Measurements from ENCODE around the gene OR2A42. TPM values are rescaled to one million over a fixed set of nuclear protein-coding genes. Genes with fewer than 3 reads are reported as not detected.
"Not testable (repeated sequence)": the region's sequence is repeated elsewhere in the genome, so short reads cannot be mapped to it uniquely, and the experiment has no call there.

OR2A42 gene
- total RNA-seq, 1 experiment from 2014 or later: not detected

DNA sequence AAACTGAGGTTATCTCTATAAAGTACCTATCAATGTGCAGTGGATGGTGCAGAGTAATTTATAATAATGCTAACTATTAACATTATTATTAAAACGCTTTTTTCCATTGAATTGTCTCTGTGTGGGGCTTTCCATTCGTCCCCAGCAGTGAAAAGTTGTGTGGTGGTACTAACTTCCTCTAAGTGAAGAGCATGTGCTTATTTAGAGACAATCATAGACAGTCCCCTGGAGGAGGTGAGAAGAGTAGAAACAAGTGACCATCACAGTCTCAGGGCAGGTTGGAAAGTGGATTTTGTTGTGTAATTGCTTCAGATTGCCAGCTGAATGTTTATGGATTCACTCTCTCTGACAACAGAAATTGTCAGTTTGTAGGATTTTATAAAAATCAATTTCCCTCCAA is 8.4 kb downstream of the OR2A42 start:
- H3K9me3 Mint-ChIP-seq (ENCODE audit: low read depth, unreplicated experiment); CTCF ChIA-PET; H3K27ac Mint-ChIP-seq (ENCODE audit: unreplicated experiment); H3K27me3 Mint-ChIP-seq (ENCODE audit: unreplicated experiment); H3K4me1 Mint-ChIP-seq (ENCODE audit: low read depth, unreplicated experiment); H3K36me3 Mint-ChIP-seq (ENCODE audit: insufficient read depth, unreplicated experiment); intact Hi-C loops (cut with micrococcal nuclease; ENCODE audit: unreplicated experiment); DNase-seq; H3K4me3 Mint-ChIP-seq (ENCODE audit: low read depth, unreplicated experiment); BruUV-seq (replicated peaks): not testable (repeated sequence)

DNA sequence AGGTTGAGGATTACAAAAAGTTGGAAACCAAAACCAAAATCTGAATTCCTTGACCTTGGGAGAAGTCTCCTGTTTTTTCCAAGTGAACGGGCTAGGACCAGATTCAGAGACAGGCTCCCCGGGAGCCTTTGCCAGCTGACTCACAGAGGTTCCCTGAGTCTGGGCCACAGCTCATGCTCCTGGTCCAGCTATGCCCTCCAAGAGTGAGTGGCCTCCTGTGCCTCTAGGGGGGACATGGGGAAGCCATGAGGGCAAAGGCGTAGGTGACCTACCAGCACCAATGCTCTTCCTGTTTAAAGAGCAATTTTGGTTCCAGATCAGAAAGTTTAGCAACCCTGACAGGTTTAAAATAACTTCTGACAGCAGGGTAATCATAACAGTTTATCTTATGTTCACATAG is 10.6 kb downstream of the OR2A42 start:
- H3K27me3 Mint-ChIP-seq (ENCODE audit: unreplicated experiment); H3K4me3 Mint-ChIP-seq (ENCODE audit: low read depth, unreplicated experiment); CTCF ChIA-PET; intact Hi-C loops (cut with micrococcal nuclease; ENCODE audit: unreplicated experiment); H3K9me3 Mint-ChIP-seq (ENCODE audit: low read depth, unreplicated experiment); BruUV-seq (replicated peaks); H3K4me1 Mint-ChIP-seq (ENCODE audit: low read depth, unreplicated experiment); H3K27ac Mint-ChIP-seq (ENCODE audit: unreplicated experiment); H3K36me3 Mint-ChIP-seq (ENCODE audit: insufficient read depth, unreplicated experiment); DNase-seq: not testable (repeated sequence)

DNA sequence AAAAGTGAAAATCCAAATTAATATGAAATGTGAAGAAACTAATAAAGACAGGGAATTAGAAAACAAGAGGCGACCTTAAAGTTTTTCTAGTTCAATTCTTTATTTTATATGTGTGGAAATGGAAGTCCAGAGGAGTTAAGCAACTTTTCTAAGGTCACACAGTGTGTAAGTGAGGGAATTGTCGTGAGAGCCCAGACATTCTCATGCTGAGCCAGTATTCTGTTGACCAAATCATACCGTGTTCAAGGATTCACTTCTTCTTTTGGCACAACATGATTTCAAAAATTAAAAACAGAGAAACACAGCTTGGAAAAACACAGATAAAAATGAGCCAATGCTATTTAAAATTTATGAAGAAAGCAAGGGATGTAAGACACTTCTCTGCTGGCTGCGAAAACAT is 12.5 kb downstream of the OR2A42 start:
- CTCF ChIA-PET; H3K4me3 Mint-ChIP-seq (ENCODE audit: low read depth, unreplicated experiment); H3K27me3 Mint-ChIP-seq (ENCODE audit: unreplicated experiment); DNase-seq; H3K27ac Mint-ChIP-seq (ENCODE audit: unreplicated experiment); intact Hi-C loops (cut with micrococcal nuclease; ENCODE audit: unreplicated experiment); H3K4me1 Mint-ChIP-seq (ENCODE audit: low read depth, unreplicated experiment); BruUV-seq (replicated peaks); H3K36me3 Mint-ChIP-seq (ENCODE audit: insufficient read depth, unreplicated experiment); H3K9me3 Mint-ChIP-seq (ENCODE audit: low read depth, unreplicated experiment): not testable (repeated sequence)

DNA sequence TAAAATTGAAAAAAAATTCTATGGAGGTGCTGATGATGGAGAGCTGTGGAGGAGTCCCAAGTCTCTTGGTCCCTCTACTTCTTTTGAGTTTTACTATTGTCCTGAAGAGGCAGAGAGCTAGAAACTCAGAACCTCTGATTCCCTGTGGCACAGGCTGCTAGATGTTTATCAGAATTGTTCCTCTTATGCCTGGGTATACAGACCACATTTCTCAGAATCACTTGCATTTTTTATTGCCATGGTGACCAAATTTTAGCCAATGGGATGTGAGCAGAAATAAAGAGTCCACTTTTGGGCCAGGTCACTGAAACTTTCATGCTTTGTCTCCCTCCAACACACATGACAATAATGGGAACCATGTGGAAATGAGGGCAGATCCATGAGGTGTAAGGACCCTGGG is 15.7 kb downstream of the OR2A42 start:
- H3K9me3 Mint-ChIP-seq (ENCODE audit: low read depth, unreplicated experiment); BruUV-seq (replicated peaks); intact Hi-C loops (cut with micrococcal nuclease; ENCODE audit: unreplicated experiment); H3K27me3 Mint-ChIP-seq (ENCODE audit: unreplicated experiment); H3K36me3 Mint-ChIP-seq (ENCODE audit: insufficient read depth, unreplicated experiment); H3K4me1 Mint-ChIP-seq (ENCODE audit: low read depth, unreplicated experiment); H3K4me3 Mint-ChIP-seq (ENCODE audit: low read depth, unreplicated experiment); CTCF ChIA-PET; DNase-seq; H3K27ac Mint-ChIP-seq (ENCODE audit: unreplicated experiment): not testable (repeated sequence)

DNA sequence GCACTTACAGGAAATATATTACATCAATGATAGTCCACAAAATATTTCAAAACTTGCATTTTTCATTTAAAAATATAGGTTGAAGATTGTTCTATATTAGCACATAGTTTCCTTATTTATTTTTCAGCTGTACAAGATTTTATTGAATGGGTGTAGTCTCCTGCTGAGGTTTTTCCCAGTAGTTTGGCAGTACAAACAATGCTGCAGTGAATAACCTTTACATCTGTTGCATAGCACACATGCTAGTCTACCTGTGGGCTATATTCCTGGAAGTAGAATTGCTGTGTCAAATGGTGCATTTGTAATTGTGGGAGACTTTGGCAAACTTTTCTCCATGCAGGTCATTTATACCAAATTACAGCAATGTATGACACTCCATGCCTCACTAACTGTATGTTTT is 18.9 kb downstream of the OR2A42 start:
- DNase-seq; H3K9me3 Mint-ChIP-seq (ENCODE audit: low read depth, unreplicated experiment); intact Hi-C loops (cut with micrococcal nuclease; ENCODE audit: unreplicated experiment); H3K4me1 Mint-ChIP-seq (ENCODE audit: low read depth, unreplicated experiment); H3K4me3 Mint-ChIP-seq (ENCODE audit: low read depth, unreplicated experiment); H3K27ac Mint-ChIP-seq (ENCODE audit: unreplicated experiment); H3K27me3 Mint-ChIP-seq (ENCODE audit: unreplicated experiment); CTCF ChIA-PET; BruUV-seq (replicated peaks); H3K36me3 Mint-ChIP-seq (ENCODE audit: insufficient read depth, unreplicated experiment): not testable (repeated sequence)

DNA sequence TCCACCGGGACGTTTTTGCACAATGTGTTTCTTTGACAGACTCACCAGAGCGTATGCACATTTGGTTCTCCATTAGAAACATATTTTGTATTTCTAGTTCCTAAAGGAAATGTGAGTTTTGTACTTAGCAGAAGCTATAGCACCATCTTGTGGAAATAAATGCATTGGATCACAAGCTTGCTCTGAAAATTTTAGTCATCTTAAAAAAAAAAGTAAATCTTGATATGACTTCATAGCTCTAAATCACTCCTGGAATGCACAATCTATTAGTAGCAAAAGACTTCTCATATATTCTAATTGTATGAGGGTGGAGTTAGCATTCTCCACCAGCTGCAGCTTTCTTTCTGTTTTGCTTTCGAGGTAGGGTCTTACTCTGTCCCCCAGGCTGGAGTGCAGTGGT is 20.3 kb downstream of the OR2A42 start:
- H3K9me3 Mint-ChIP-seq (ENCODE audit: low read depth, unreplicated experiment); H3K4me1 Mint-ChIP-seq (ENCODE audit: low read depth, unreplicated experiment); BruUV-seq (replicated peaks); H3K27me3 Mint-ChIP-seq (ENCODE audit: unreplicated experiment); DNase-seq; CTCF ChIA-PET; intact Hi-C loops (cut with micrococcal nuclease; ENCODE audit: unreplicated experiment); H3K4me3 Mint-ChIP-seq (ENCODE audit: low read depth, unreplicated experiment); H3K36me3 Mint-ChIP-seq (ENCODE audit: insufficient read depth, unreplicated experiment); H3K27ac Mint-ChIP-seq (ENCODE audit: unreplicated experiment): not testable (repeated sequence)

DNA sequence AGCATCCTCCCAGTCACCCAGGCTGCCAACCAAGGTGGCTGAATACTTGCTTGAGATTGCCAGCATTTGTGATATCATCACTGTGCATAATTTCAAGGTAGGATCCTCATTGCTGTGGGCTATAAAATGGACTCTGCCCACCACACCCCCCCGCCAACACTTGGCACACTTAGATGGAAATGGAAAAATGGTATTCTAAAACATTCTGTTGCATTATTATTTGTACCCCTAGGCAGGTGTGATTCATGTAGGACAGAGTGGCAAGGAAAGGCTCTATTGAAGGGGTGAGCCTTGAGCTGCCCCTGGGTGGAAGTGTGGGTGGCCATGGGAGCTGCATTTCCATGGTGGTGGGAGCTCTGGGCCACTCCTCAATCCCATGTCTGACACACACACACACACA is 20.8 kb downstream of the OR2A42 start:
- H3K36me3 Mint-ChIP-seq (ENCODE audit: insufficient read depth, unreplicated experiment); H3K9me3 Mint-ChIP-seq (ENCODE audit: low read depth, unreplicated experiment); intact Hi-C loops (cut with micrococcal nuclease; ENCODE audit: unreplicated experiment); H3K27me3 Mint-ChIP-seq (ENCODE audit: unreplicated experiment); BruUV-seq (replicated peaks); H3K4me1 Mint-ChIP-seq (ENCODE audit: low read depth, unreplicated experiment); H3K27ac Mint-ChIP-seq (ENCODE audit: unreplicated experiment); DNase-seq; CTCF ChIA-PET; H3K4me3 Mint-ChIP-seq (ENCODE audit: low read depth, unreplicated experiment): not testable (repeated sequence)

DNA sequence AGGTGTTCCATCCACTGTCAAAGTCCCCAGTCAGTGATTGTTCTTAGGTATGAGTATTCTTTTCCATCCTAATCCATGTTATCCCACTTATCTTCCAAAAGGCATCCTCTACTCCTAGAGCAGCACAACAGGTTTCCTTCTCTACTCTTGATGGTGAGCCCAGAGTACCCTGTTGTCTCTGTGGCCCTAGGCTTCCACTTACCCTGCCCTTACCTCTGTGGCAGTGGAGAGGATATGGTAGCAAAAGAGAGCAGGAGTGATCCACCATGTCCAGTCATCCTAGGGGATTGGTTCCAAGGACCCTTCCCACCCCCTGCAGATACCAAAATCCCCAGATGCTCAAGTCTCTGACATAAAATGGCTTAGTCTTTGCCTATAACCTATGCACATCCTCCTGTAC is 22.2 kb downstream of the OR2A42 start:
- H3K4me3 Mint-ChIP-seq (ENCODE audit: low read depth, unreplicated experiment); H3K9me3 Mint-ChIP-seq (ENCODE audit: low read depth, unreplicated experiment); DNase-seq; H3K27ac Mint-ChIP-seq (ENCODE audit: unreplicated experiment); CTCF ChIA-PET; H3K36me3 Mint-ChIP-seq (ENCODE audit: insufficient read depth, unreplicated experiment); H3K4me1 Mint-ChIP-seq (ENCODE audit: low read depth, unreplicated experiment); H3K27me3 Mint-ChIP-seq (ENCODE audit: unreplicated experiment); BruUV-seq (replicated peaks); intact Hi-C loops (cut with micrococcal nuclease; ENCODE audit: unreplicated experiment): not testable (repeated sequence)

DNA sequence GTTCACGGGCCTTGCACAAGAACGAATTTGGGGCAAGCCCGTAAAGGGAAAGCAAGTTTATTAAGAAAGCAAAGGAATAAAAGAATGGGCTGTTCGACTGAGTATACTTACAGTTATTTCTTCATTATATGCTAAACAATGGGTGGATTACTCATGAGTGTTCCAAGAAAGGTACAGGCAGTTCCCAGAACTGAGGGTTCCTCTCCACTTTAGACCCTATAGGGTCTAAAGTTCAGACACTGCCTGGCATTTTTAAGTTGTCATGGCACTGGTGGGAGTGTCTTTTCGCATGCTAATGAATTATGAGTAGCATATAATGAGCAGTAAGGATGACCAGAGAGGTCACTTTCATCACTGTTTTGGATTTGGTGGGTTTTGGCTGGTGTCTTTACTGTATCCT is 34.1 kb downstream of the OR2A42 start:
- H3K4me3 Mint-ChIP-seq (ENCODE audit: low read depth, unreplicated experiment); DNase-seq; H3K9me3 Mint-ChIP-seq (ENCODE audit: low read depth, unreplicated experiment); BruUV-seq (replicated peaks); H3K27me3 Mint-ChIP-seq (ENCODE audit: unreplicated experiment); intact Hi-C loops (cut with micrococcal nuclease; ENCODE audit: unreplicated experiment); CTCF ChIA-PET; H3K36me3 Mint-ChIP-seq (ENCODE audit: insufficient read depth, unreplicated experiment); H3K27ac Mint-ChIP-seq (ENCODE audit: unreplicated experiment); H3K4me1 Mint-ChIP-seq (ENCODE audit: low read depth, unreplicated experiment): not testable (repeated sequence)

DNA sequence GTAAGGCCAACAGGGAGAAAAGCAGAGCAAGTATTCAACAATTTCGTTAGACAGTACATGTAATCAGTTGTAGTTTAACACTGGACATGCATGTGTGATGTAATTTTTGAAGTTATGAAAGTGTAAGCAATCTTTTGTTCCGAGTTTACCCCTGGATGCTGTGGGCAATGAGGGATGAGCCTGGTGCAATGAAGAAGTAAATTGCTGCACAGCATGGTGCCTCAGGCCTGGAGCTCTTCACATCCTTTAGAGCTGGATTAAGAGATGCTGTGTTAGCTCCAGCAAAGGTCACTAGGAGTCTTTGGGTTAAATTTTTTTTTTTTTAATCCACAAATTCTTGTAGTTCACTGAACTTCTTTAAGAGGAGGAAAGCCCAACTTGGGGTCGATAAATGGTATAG is 36.3 kb downstream of the OR2A42 start:
- BruUV-seq (replicated peaks); CTCF ChIA-PET; H3K4me3 Mint-ChIP-seq (ENCODE audit: low read depth, unreplicated experiment); H3K9me3 Mint-ChIP-seq (ENCODE audit: low read depth, unreplicated experiment); H3K36me3 Mint-ChIP-seq (ENCODE audit: insufficient read depth, unreplicated experiment); H3K27ac Mint-ChIP-seq (ENCODE audit: unreplicated experiment); DNase-seq; H3K27me3 Mint-ChIP-seq (ENCODE audit: unreplicated experiment); intact Hi-C loops (cut with micrococcal nuclease; ENCODE audit: unreplicated experiment); H3K4me1 Mint-ChIP-seq (ENCODE audit: low read depth, unreplicated experiment): not testable (repeated sequence)

DNA sequence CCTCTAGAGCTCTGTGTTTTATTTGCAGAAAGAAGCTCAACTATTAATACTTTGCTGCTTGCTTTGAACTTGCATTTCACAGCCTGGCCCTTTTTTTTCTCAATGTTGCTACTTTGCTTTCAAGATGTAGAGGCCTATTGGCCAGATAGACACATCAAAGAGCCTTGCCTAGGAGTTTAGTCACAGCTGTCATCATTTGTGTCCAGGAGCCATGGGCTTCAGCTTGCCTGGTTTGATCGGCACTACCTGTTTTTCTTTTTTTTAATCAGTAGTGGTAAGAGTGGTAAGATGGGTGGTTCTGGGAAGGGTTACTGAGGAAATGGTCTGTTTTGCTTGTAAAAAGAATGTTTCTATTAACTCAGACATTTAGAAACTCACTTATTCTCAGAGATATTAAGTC is 37.4 kb downstream of the OR2A42 start:
- DNase-seq; H3K27me3 Mint-ChIP-seq (ENCODE audit: unreplicated experiment); CTCF ChIA-PET; H3K4me1 Mint-ChIP-seq (ENCODE audit: low read depth, unreplicated experiment); H3K36me3 Mint-ChIP-seq (ENCODE audit: insufficient read depth, unreplicated experiment); H3K9me3 Mint-ChIP-seq (ENCODE audit: low read depth, unreplicated experiment); H3K27ac Mint-ChIP-seq (ENCODE audit: unreplicated experiment); intact Hi-C loops (cut with micrococcal nuclease; ENCODE audit: unreplicated experiment); BruUV-seq (replicated peaks); H3K4me3 Mint-ChIP-seq (ENCODE audit: low read depth, unreplicated experiment): not testable (repeated sequence)

Measured in Calu3 (cell line).